Thyroid gland (tissue), 4 donors: Measurements from ENCODE around the gene MAEA.

Source experiments
- CTCF ChIP-seq, 6 experiments: fragments of 200-600 bp in 3 of 6; fragments of 450-650 bp in 3 of 6; sonication (generic) in 3 of 6; IDR thresholded peaks; one replicate each; pipeline ENCODE4 v1.5.1; 2016 to 2019; ENCODE audit warnings: antibody characterized with exemption in 6 of 6, mild to moderate bottlenecking in 2 of 6, inconsistent platforms in 1 of 6, moderate library complexity in 1 of 6
- POLR2A ChIP-seq, 2 donors: fragments of 450-650 bp; IDR thresholded peaks; one replicate each; pipeline ENCODE4 v1.6.1; 2017; ENCODE audit warnings: antibody characterized with exemption in 2 of 2, mild to moderate bottlenecking in 2 of 2, moderate library complexity in 1 of 2

GRCh38 chr4:1294891-1295290 lies 5.2 kb downstream of the MAEA start:
- TF ChIP-seq CTCF (IDR thresholded peaks at IDR 0.05) (no peak), POLR2A (IDR thresholded peaks at IDR 0.05) (no peak)
